NCI-H2196 treated with DMSO at 0.1 percent for 48 hours (cell line): ENCODE measurements around the gene SLC25A41.
"Not testable (repeated sequence)": the region's sequence is repeated elsewhere in the genome, so short reads cannot be mapped to it uniquely, and the experiment has no call there.

ENCODE experiments used
- DNase-seq: peaks from one replicate; lab custom pipeline; 2025; ENCODE audit not compliant: unreplicated experiment; lab: John Stamatoyannopoulos, UW

The SLC25A41 gene

GRCh38 chr19:6428692-6429418, 4.7 kb downstream of the SLC25A41 start:
- not testable (repeated sequence) for DNase-seq

- DNase-seq = no peak
These were observed 6.4 kb downstream of the SLC25A41 start for GRCh38 chr19:6427131-6427530.

- no peak for DNase-seq
These were observed 7.6 kb downstream of the SLC25A41 start for GRCh38 chr19:6425732-6426620.

- peak; percentile 100 for DNase-seq
These were observed 8.4 kb downstream of the SLC25A41 start for GRCh38 chr19:6424939-6425731.

GRCh38 chr19:6424195-6424938, 9.2 kb downstream of the SLC25A41 start, which contains the start of gene KHSRP:
TSS of gene KHSRP (minus strand) at chr19:6424811. CDS start at chr19:6424701, 110 bp downstream.
- no peak for DNase-seq

- DNase-seq = no peak
These were observed 9.9 kb downstream of the SLC25A41 start for GRCh38 chr19:6423499-6424194.

GRCh38 chr19:6421075-6422014, 12.2 kb downstream of the SLC25A41 start:
- no peak for DNase-seq

- no peak for DNase-seq
These were observed 15.0 kb downstream of the SLC25A41 start for GRCh38 chr19:6418562-6418932.

- no peak for DNase-seq
These were observed 15.6 kb downstream of the SLC25A41 start for GRCh38 chr19:6417713-6418561.

- no peak for DNase-seq
These were observed 16.7 kb downstream of the SLC25A41 start for GRCh38 chr19:6416658-6417405.

GRCh38 chr19:6415591-6416190, 17.9 kb downstream of the SLC25A41 start:
- DNase-seq = no peak

- no peak for DNase-seq
These were observed 18.6 kb downstream of the SLC25A41 start for GRCh38 chr19:6414793-6415590.

- DNase-seq = no peak
These were observed 19.6 kb downstream of the SLC25A41 start for GRCh38 chr19:6413721-6414643.

- no peak for DNase-seq
These were observed 20.3 kb downstream of the SLC25A41 start for GRCh38 chr19:6413291-6413690.
